Trophoblast cell (in vitro differentiated cells and primary cell): ENCODE data around the gene TGFBRAP1. TPM values are rescaled to one million over a fixed set of nuclear protein-coding genes. Genes with fewer than 3 reads are reported as not detected.
A peak's percentile ranks its signal among the peaks of the same experiment; 100 is the strongest.

ENCODE experiments used
- DNase-seq, 2 donors: peaks; one replicate each; pipeline ENCODE4 v3.0.0-alpha.2; 2016
- H2AFZ ChIP-seq: 2 replicates; pipeline ENCODE4 v1.6.1; 2013; ENCODE audit warnings: low read length, moderate library complexity, mild to moderate bottlenecking; ENCODE audit not compliant: insufficient read depth, poor library complexity
- H2AK5ac ChIP-seq: 2 replicates; pipeline ENCODE4 v1.6.1; 2013; ENCODE audit warnings: mild to moderate bottlenecking, low read length
- H2BK120ac ChIP-seq: 2 replicates; pipeline ENCODE4 v1.6.1; 2013; ENCODE audit warnings: low read length, mild to moderate bottlenecking, moderate library complexity; ENCODE audit not compliant: insufficient read depth, poor library complexity
- H2BK12ac ChIP-seq: 2 replicates; pipeline ENCODE4 v1.6.1; 2013; ENCODE audit warnings: mild to moderate bottlenecking, low read length, moderate library complexity
- H2BK5ac ChIP-seq: 2 replicates; pipeline ENCODE4 v1.6.1; 2013; ENCODE audit warnings: low read length, low read depth, moderate library complexity, mild to moderate bottlenecking; ENCODE audit not compliant: poor library complexity
- H3K14ac ChIP-seq: 2 replicates; pipeline ENCODE4 v1.6.1; 2013; ENCODE audit warnings: mild to moderate bottlenecking, low read length
- H3K18ac ChIP-seq: 2 replicates; pipeline ENCODE4 v1.6.1; 2013; ENCODE audit warnings: mild to moderate bottlenecking, low read length
- H3K23ac ChIP-seq: 2 replicates; pipeline ENCODE4 v1.6.1; 2013; ENCODE audit warnings: low read length
- H3K27ac ChIP-seq: 2 replicates; pipeline ENCODE4 v1.5.1; 2013; ENCODE audit warnings: low read depth, mild to moderate bottlenecking, inconsistent platforms, low read length, moderate library complexity
- H3K27me3 ChIP-seq: 2 replicates; pipeline ENCODE4 v1.6.1; 2013; ENCODE audit warnings: inconsistent platforms, mild to moderate bottlenecking, low read length, moderate library complexity; ENCODE audit not compliant: insufficient read depth
- H3K36me3 ChIP-seq, 2 experiments: 1 replicate in 1 of 2; 2 replicates in 1 of 2; pipeline ENCODE4 v1.6.1; 2013; ENCODE audit warnings: low read length in 2 of 2, mild to moderate bottlenecking in 2 of 2, moderate library complexity in 1 of 2; ENCODE audit not compliant: insufficient read depth in 2 of 2, control insufficient read depth in 1 of 2
- H3K4ac ChIP-seq: 2 replicates; pipeline ENCODE4 v1.6.1; 2013; ENCODE audit warnings: low read depth, mild to moderate bottlenecking, low read length, moderate library complexity
- H3K4me1 ChIP-seq, 2 experiments: 1 replicate in 1 of 2; 2 replicates in 1 of 2; pipeline ENCODE4 v1.6.1; 2013; ENCODE audit warnings: low read length in 2 of 2, mild to moderate bottlenecking in 2 of 2, moderate library complexity in 1 of 2; ENCODE audit not compliant: insufficient read depth in 2 of 2, control insufficient read depth in 1 of 2
- H3K4me2 ChIP-seq: 2 replicates; pipeline ENCODE4 v1.6.1; 2013; ENCODE audit warnings: inconsistent platforms, mild to moderate bottlenecking, low read length, moderate library complexity
- H3K4me3 ChIP-seq: 2 replicates; pipeline ENCODE4 v1.5.1; 2013; ENCODE audit warnings: mild to moderate bottlenecking, low read depth, low read length, inconsistent platforms
- H3K79me1 ChIP-seq: one replicate; pipeline ENCODE4 v1.6.1; 2013; ENCODE audit warnings: low read length
- H3K79me2 ChIP-seq: 2 replicates; pipeline ENCODE4 v1.6.1; 2013; ENCODE audit warnings: low read length, mild to moderate bottlenecking; ENCODE audit not compliant: control insufficient read depth, insufficient read depth, poor library complexity
- H3K9ac ChIP-seq: 2 replicates; pipeline ENCODE4 v1.6.1; 2013; ENCODE audit warnings: mild to moderate bottlenecking, low read length
- H3K9me3 ChIP-seq: 2 replicates; pipeline ENCODE4 v1.6.1; 2013; ENCODE audit warnings: low read depth, mild to moderate bottlenecking, control low read depth, inconsistent platforms, low read length; ENCODE audit not compliant: insufficient read depth
- H4K12ac ChIP-seq: 2 replicates; pipeline ENCODE4 v1.6.1; 2013; ENCODE audit warnings: low read depth, mild to moderate bottlenecking, low read length, moderate library complexity
- H4K8ac ChIP-seq: 2 replicates; pipeline ENCODE4 v1.6.1; 2013; ENCODE audit warnings: low read depth, mild to moderate bottlenecking, low read length, moderate library complexity
- H4K91ac ChIP-seq: one replicate; pipeline ENCODE4 v1.6.1; 2013; ENCODE audit warnings: low read depth, mild to moderate bottlenecking, low read length, moderate library complexity
- WGBS: extraction: QIAGEN DNeasy Blood & Tissue Kit; methylation state at CpG from one replicate; pipeline ENCODE4 v1.1.7; 2013; ENCODE audit warnings: missing lambda C conversion rate; ENCODE audit not compliant: insufficient read length, insufficient coverage; ENCODE audit errors: extremely low coverage; 5-methylcytosine and 5-hydroxymethylcytosine counted together
- polyA plus RNA-seq: library from polyadenylated mRNA; stranded (reverse); fragments of 200-250 nt; gene quantifications from 2 replicates; pipeline ENCODE4 v1.2.3, GENCODE V29; 2013

Gene TGFBRAP1
- polyA plus RNA-seq, result 16.6 and 17.3 TPM in 2 replicates

- H3K4me3 ChIP-seq, result peak within 1 kb of the TSS; percentile 79
- peak within 1 kb of the TSS; percentile 21 for H2BK12ac ChIP-seq
- H4K91ac ChIP-seq, result peak within 1 kb of the TSS; percentile 75
- peak within 1 kb of the TSS; percentile 83 for H3K4ac ChIP-seq
- peak within 1 kb of the TSS; percentile 10 for H4K12ac ChIP-seq
- peak within 1 kb of the TSS; percentile 76 for H4K8ac ChIP-seq
- H3K18ac ChIP-seq, result peak within 1 kb of the TSS; percentile 89
- peaks cover 23% of the 10 kb centered on the region for H3K79me2 ChIP-seq
- peak within 1 kb of the TSS; percentile 76 for H3K14ac ChIP-seq
- H3K9ac ChIP-seq, result peak within 1 kb of the TSS; percentile 98
- peak within 1 kb of the TSS; percentile 89 for H2BK120ac ChIP-seq
- peak within 1 kb of the TSS; percentile 87 for H3K27ac ChIP-seq
- no peaks in the 10 kb centered on the region for H3K27me3 ChIP-seq
- H3K23ac ChIP-seq, result no peak within 1 kb of the TSS
- peak within 1 kb of the TSS; percentile 21 for H2AK5ac ChIP-seq
- DNase-seq, result peak; percentile 58 to 68
- H2BK5ac ChIP-seq, result peak within 1 kb of the TSS; percentile 23
- peaks cover 17 to 27% of the 10 kb centered on the region in 2 experiments for H3K4me1 ChIP-seq
- H2AFZ ChIP-seq, result peak within 1 kb of the TSS; percentile 72
- peak within 1 kb of the TSS; percentile 94 for H3K4me2 ChIP-seq
- H3K9me3 ChIP-seq, result no peaks in the 10 kb centered on the region
- peaks cover 0 to 4% of the 10 kb centered on the region in 2 experiments for H3K36me3 ChIP-seq
- no CpG with 5 or more reads among the region's 101 CpGs for WGBS
- peaks cover 18% of the 10 kb centered on the region for H3K79me1 ChIP-seq
Observed at GRCh38 chr2:105329561-105330495, at the start of gene TGFBRAP1. TGFBRAP1 (minus strand) TSS chr2:105329735; CDS start chr2:105308301, 21,434 bp downstream.

GRCh38 chr2:105378921-105379383 lies 49.4 kb upstream of the TGFBRAP1 start:
- H4K8ac ChIP-seq, result no peak overlapping the region
- WGBS, result no CpG with 5 or more reads among the region's 4 CpGs

GRCh38 chr2:105378276-105378840 lies 48.8 kb upstream of the TGFBRAP1 start:
- no CpG with 5 or more reads among the region's 12 CpGs for WGBS
- Histone ChIP-seq H3K4me3 (no peak overlapping the region), H3K9me3 (no peaks in the 10 kb centered on the region)

More at GRCh38 chr2:105378921-105379383, 49.4 kb upstream of the TGFBRAP1 start:
- no peak overlapping the region for H2BK12ac ChIP-seq
- no peak overlapping the region for H3K14ac ChIP-seq
- H3K79me1 ChIP-seq, result no peaks in the 10 kb centered on the region
- peak in 1 of 2 donors; percentile 37 for DNase-seq
- no peak overlapping the region for H3K23ac ChIP-seq
- H3K4me3 ChIP-seq, result no peak overlapping the region
- H3K9me3 ChIP-seq, result no peaks in the 10 kb centered on the region
- H2AK5ac ChIP-seq, result no peak overlapping the region
- H3K9ac ChIP-seq, result no peak overlapping the region
- peak overlapping the region; percentile 57 for H3K27ac ChIP-seq
- peak overlapping the region; percentile 8 for H4K91ac ChIP-seq
- H3K27me3 ChIP-seq, result no peaks in the 10 kb centered on the region
- H3K18ac ChIP-seq, result no peak overlapping the region
- H2AFZ ChIP-seq, result no peak overlapping the region
- no peaks in the 10 kb centered on the region for H3K79me2 ChIP-seq
- peak overlapping the region; percentile 25 for H2BK5ac ChIP-seq
- H2BK120ac ChIP-seq, result no peak overlapping the region
- H3K36me3 ChIP-seq, result peaks cover 16 to 34% of the 10 kb centered on the region in 2 experiments
- H3K4ac ChIP-seq, result no peak overlapping the region
- H3K4me1 ChIP-seq, result peaks cover 13 to 35% of the 10 kb centered on the region in 2 experiments
- no peak overlapping the region for H3K4me2 ChIP-seq
- H4K12ac ChIP-seq, result no peak overlapping the region

GRCh38 chr2:105377871-105378270 lies 48.3 kb upstream of the TGFBRAP1 start:
- H4K91ac ChIP-seq, result no peak overlapping the region
- no peaks in the 10 kb centered on the region for H3K9me3 ChIP-seq
- no peak overlapping the region for H3K23ac ChIP-seq
- H3K14ac ChIP-seq, result no peak overlapping the region
- peaks cover 24 to 36% of the 10 kb centered on the region in 2 experiments for H3K36me3 ChIP-seq
- no peaks in the 10 kb centered on the region for H3K79me1 ChIP-seq
- no peak overlapping the region for H3K4ac ChIP-seq
- H3K9ac ChIP-seq, result no peak overlapping the region
- peaks cover 13 to 35% of the 10 kb centered on the region in 2 experiments for H3K4me1 ChIP-seq
- peak overlapping the region; percentile 7 for H3K27ac ChIP-seq
- no peak overlapping the region for H3K4me2 ChIP-seq
- H2BK120ac ChIP-seq, result no peak overlapping the region
- no peaks in the 10 kb centered on the region for H3K79me2 ChIP-seq
- peak in 1 of 2 donors; percentile 28 for DNase-seq
- no peak overlapping the region for H2AFZ ChIP-seq
- H2AK5ac ChIP-seq, result no peak overlapping the region
- no CpG with 5 or more reads among the region's 3 CpGs for WGBS
- no peak overlapping the region for H3K4me3 ChIP-seq
- H3K18ac ChIP-seq, result peak overlapping the region; percentile 62
- H4K8ac ChIP-seq, result no peak overlapping the region
- no peak overlapping the region for H2BK5ac ChIP-seq
- no peak overlapping the region for H4K12ac ChIP-seq
- no peak overlapping the region for H2BK12ac ChIP-seq
- H3K27me3 ChIP-seq, result no peaks in the 10 kb centered on the region

More at GRCh38 chr2:105378276-105378840, 48.8 kb upstream of the TGFBRAP1 start:
- no peak overlapping the region for H2AFZ ChIP-seq
- H3K27me3 ChIP-seq, result no peaks in the 10 kb centered on the region
- no peaks in the 10 kb centered on the region for H3K79me1 ChIP-seq
- no peak overlapping the region for H3K23ac ChIP-seq
- no peak overlapping the region for H2BK5ac ChIP-seq
- no peak overlapping the region for H3K14ac ChIP-seq
- peak; percentile 89 to 93 for DNase-seq
- H3K27ac ChIP-seq, result peak overlapping the region; percentile 57
- peaks cover 21 to 33% of the 10 kb centered on the region in 2 experiments for H3K36me3 ChIP-seq
- no peak overlapping the region for H3K4ac ChIP-seq
- H2BK12ac ChIP-seq, result no peak overlapping the region
- H3K9ac ChIP-seq, result no peak overlapping the region
- no peak overlapping the region for H2BK120ac ChIP-seq
- no peak overlapping the region for H4K8ac ChIP-seq
- peaks cover 13 to 35% of the 10 kb centered on the region in 2 experiments for H3K4me1 ChIP-seq
- H2AK5ac ChIP-seq, result no peak overlapping the region
- no peaks in the 10 kb centered on the region for H3K79me2 ChIP-seq
- no peak overlapping the region for H4K91ac ChIP-seq
- H4K12ac ChIP-seq, result no peak overlapping the region
- no peak overlapping the region for H3K18ac ChIP-seq
- H3K4me2 ChIP-seq, result no peak overlapping the region
